ENCODE measurements around the gene THBS2.

DNA sequence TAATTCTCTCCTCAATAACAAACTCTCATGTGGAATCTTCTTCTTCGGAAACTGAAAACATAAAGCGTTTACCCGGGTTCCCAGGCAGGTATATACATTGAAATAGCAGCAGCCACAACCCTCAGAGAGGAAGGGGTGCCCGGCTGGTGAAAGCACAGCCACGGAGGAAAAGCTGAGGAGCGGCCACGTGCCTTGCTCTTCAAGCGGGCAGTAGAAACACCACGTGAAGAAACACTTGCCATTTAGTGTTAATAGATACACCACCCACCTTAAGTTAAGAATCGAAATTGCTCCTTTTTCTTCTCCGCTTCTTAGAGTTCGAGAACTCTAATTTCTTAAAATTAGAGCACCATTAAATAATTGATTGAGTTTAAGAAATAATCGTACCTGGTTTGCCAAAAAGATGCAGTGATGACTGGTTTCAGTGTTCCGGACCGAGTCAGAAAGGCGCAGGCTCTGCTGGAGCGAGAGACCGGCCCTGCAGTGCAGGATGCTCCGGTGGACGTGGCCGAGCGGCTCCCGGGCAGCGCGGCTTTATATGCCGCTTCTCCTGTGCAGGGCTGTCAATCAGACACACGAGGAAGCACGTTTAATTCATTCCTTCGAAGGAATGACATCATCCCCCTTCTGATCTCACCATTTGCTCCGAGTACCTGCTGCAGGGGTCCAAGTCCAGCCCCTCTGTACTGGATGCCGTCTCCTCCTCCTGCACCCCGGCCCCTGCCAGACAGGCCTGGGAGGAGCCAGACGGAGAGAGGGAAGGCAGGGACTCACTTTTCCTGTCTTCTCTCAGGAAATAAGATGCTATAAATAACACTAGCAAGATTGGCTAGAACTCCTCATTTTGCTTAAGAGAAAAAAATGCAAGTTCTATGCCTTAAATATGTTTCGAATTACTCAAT is at the start of gene THBS2:
- TF ChIP-seq, protein P1, sequence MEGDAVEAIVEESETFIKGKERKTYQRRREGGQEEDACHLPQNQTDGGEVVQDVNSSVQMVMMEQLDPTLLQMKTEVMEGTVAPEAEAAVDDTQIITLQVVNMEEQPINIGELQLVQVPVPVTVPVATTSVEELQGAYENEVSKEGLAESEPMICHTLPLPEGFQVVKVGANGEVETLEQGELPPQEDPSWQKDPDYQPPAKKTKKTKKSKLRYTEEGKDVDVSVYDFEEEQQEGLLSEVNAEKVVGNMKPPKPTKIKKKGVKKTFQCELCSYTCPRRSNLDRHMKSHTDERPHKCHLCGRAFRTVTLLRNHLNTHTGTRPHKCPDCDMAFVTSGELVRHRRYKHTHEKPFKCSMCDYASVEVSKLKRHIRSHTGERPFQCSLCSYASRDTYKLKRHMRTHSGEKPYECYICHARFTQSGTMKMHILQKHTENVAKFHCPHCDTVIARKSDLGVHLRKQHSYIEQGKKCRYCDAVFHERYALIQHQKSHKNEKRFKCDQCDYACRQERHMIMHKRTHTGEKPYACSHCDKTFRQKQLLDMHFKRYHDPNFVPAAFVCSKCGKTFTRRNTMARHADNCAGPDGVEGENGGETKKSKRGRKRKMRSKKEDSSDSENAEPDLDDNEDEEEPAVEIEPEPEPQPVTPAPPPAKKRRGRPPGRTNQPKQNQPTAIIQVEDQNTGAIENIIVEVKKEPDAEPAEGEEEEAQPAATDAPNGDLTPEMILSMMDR (conservative IDR thresholded peaks at IDR 0.05; ENCODE audit: low read length): no peak
- TF ChIP-seq EZH2phosphoT487 (IDR thresholded peaks at IDR 0.05; ENCODE audit: borderline replicate concordance): no peak
